H1 (cell line): ENCODE measurements around the gene DELE1. TPM values are rescaled to one million over a fixed set of nuclear protein-coding genes. Genes with fewer than 3 reads are reported as not detected.

Source experiments
- CBX5 ChIP-seq: fragments of 300-800, 300-1000 bp; sonication (generic); IDR thresholded peaks from 2 replicates; pipeline ENCODE4 v1.7.1; 2016; ENCODE audit warnings: antibody characterized with exemption, low read length, low read depth
- CHD7 ChIP-seq: fragments of 300-600 bp; sonication (generic); IDR thresholded peaks from 2 replicates; pipeline ENCODE4 v1.7.1; 2012; ENCODE audit warnings: low read length, moderate library complexity, mild to moderate bottlenecking, inconsistent platforms; ENCODE audit not compliant: insufficient replicate concordance
- CTBP2 ChIP-seq: IDR thresholded peaks from 2 replicates; pipeline ENCODE4 v1.7.0; 2011; ENCODE audit warnings: borderline replicate concordance, mild to moderate bottlenecking, moderate library complexity, mixed read lengths, low read length; ENCODE audit not compliant: insufficient read depth, insufficient read length
- JUN ChIP-seq: IDR thresholded peaks from 2 replicates; pipeline ENCODE4 v1.6.1; 2011; ENCODE audit warnings: low read depth, mild to moderate bottlenecking, improper control_type of control experiment, low read length
- MAX ChIP-seq: IDR thresholded peaks from 2 replicates; pipeline ENCODE4 v1.6.1; 2012; ENCODE audit warnings: inconsistent platforms
- POLR2A ChIP-seq, 2 experiments: IDR thresholded peaks; 1 replicate in 1 of 2; 2 replicates in 1 of 2; pipeline ENCODE4 v1.6.1; 2011; ENCODE audit warnings: low read depth in 2 of 2, low read length in 2 of 2, mild to moderate bottlenecking in 2 of 2; ENCODE audit errors: control extremely low read depth in 1 of 2
- TBP ChIP-seq: IDR thresholded peaks from 2 replicates; pipeline ENCODE4 v1.6.1; 2011; ENCODE audit warnings: low read depth, low read length, improper control_type of control experiment
- polyA plus RNA-seq, 7 experiments: library from polyadenylated mRNA; depleted of rRNA in 3 of 7; stranded (reverse) in 5 of 7; unstranded in 2 of 7; fragments of >200 nt in 5 of 7; fragments of 200-250 nt in 2 of 7; gene quantifications; 1 replicate in 5 of 7; 2 replicates in 1 of 7; 4 replicates in 1 of 7; pipeline versions ENCODE4 v1.2.1 to v1.2.3, GENCODE V29; 2011 to 2013; ENCODE audit warnings: missing spikeins in 2 of 7, mixed read lengths in 2 of 7
- total RNA-seq: library from RNA; stranded (reverse); fragmentation: NEBNext Ultra II Directional; extraction: Animal tissue kit (Norgen Biotek cat#: 25700); gene quantifications from 2 replicates; pipeline ENCODE4 v1.2.1, GENCODE V29; 2021

Gene DELE1
- total and polyA plus RNA-seq, 2 of the 8 experiments (the other 6 are each of a cell fraction or from before 2014, with no cell fraction given), result 61.4 to 114 TPM

DNA sequence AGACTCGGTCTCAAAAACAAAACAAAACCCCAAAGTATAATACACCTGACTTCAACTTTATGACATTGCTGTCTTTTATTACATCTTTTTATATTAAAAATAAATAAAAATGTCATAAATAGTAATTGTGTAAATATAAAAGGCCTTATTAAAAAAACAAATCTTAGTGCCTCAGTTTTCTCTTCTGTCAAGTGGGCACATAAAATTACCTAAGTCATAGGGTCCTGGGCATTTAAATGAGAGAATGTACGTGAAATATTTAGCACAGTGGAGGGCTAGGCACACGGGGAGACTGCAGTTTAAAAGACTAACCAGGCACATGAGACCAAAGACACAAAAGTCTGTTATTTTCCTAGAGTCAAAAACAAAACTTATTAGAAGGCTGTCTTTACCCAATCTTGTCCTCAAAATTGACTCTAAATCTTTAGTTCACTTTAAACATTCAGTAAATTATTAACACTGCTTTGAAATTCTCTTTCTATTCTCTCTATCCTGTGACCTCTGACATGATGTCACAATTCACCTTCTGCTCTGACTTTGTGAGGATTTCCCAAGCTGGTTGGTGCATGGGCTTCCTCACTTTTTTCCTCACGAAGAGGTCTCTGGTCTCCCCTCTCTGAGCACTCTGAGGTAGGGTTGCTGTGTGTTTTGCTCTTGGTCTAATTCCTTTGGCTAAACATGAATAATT, 42.7 kb downstream of the DELE1 start (continued):
- TF ChIP-seq CHD7 (no peak), TBP (no peak), JUN (no peak), MAX (no peak), CTBP2 (no peak), CBX5 (no peak), POLR2A (IDR thresholded peaks at IDR 0.05; ENCODE audit: control extremely low read depth in 1 of 2, low read depth in 2 of 2, low read length in 2 of 2) (no peak)
- TF ChIP-seq, all 59 proteins: peak for 0
